Activated T-cell treated with anti-CD3 and anti-CD28 coated beads for 24 hours (primary cell): ENCODE measurements around the gene MARK2.
"Not testable (repeated sequence)": the region's sequence is repeated elsewhere in the genome, so short reads cannot be mapped to it uniquely, and the experiment has no call there.

Source experiments
- DNase-seq: peaks from one replicate; pipeline ENCODE4 v3.0.0-alpha.2; 2020; ENCODE audit warnings: low read depth

Gene MARK2

GRCh38 chr11:63854696-63855095 is 15.8 kb downstream of the MARK2 start:
- no peak for DNase-seq

- no peak for DNase-seq
These were observed 17.1 kb downstream of the MARK2 start for GRCh38 chr11:63855975-63856374.

GRCh38 chr11:63858628-63859550 is 20.0 kb downstream of the MARK2 start:
- no peak for DNase-seq

GRCh38 chr11:63862923-63863322 is 24.0 kb downstream of the MARK2 start:
- DNase-seq = no peak

- DNase-seq = not testable (repeated sequence)
These were observed 24.7 kb downstream of the MARK2 start for GRCh38 chr11:63863620-63864019.

- peak; percentile 77 for DNase-seq
These were observed 27.3 kb downstream of the MARK2 start for GRCh38 chr11:63866211-63866610.

GRCh38 chr11:63867511-63867910 is 28.6 kb downstream of the MARK2 start:
- DNase-seq = no peak

- DNase-seq = no peak
These were observed 29.6 kb downstream of the MARK2 start for GRCh38 chr11:63868399-63869064.

GRCh38 chr11:63869171-63869591 is 30.3 kb downstream of the MARK2 start:
- no peak for DNase-seq

GRCh38 chr11:63869683-63870082 is 30.8 kb downstream of the MARK2 start:
- no peak for DNase-seq

GRCh38 chr11:63870351-63871140 is 31.6 kb downstream of the MARK2 start:
- DNase-seq = no peak

GRCh38 chr11:63871962-63872799 is 33.3 kb downstream of the MARK2 start:
- DNase-seq = peak; percentile 21

GRCh38 chr11:63872800-63873197 is 33.9 kb downstream of the MARK2 start:
- no peak for DNase-seq

- no peak for DNase-seq
These were observed 34.4 kb downstream of the MARK2 start for GRCh38 chr11:63873311-63873710.

- DNase-seq = no peak
These were observed 35.6 kb downstream of the MARK2 start for GRCh38 chr11:63874511-63874910.

- no peak for DNase-seq
These were observed 36.7 kb downstream of the MARK2 start for GRCh38 chr11:63875506-63876065.

- no peak for DNase-seq
These were observed 37.7 kb downstream of the MARK2 start for GRCh38 chr11:63876616-63877015.

- no peak for DNase-seq
These were observed 38.8 kb downstream of the MARK2 start for GRCh38 chr11:63877658-63878241.

GRCh38 chr11:63879598-63880402 is 40.9 kb downstream of the MARK2 start:
- no peak for DNase-seq

GRCh38 chr11:63880403-63880790 is 41.5 kb downstream of the MARK2 start:
- no peak for DNase-seq
